Gastrocnemius medialis (tissue), 4 donors: ENCODE results near the gene IGSF21.

Source experiments
- CTCF ChIP-seq, 5 experiments: fragments of 450-650 bp in 3 of 5; fragments of 200-600 bp in 2 of 5; sonication (generic) in 2 of 5; IDR thresholded peaks in 4 of 5; conservative IDR thresholded peaks in 1 of 5; 1 replicate in 4 of 5; 2 replicates in 1 of 5; pipeline ENCODE4 v1.5.1; 2016 to 2019; ENCODE audit warnings: antibody characterized with exemption in 5 of 5, mild to moderate bottlenecking in 3 of 5, moderate library complexity in 3 of 5
- POLR2A ChIP-seq, 2 donors: fragments of 450-650 bp; IDR thresholded peaks; one replicate each; pipeline ENCODE4 v1.6.1; 2017; ENCODE audit warnings: antibody characterized with exemption in 2 of 2, mild to moderate bottlenecking in 2 of 2, moderate library complexity in 2 of 2

GRCh38 chr1:18118078-18118477 is 10.5 kb downstream of the IGSF21 start:
- TF ChIP-seq CTCF (IDR thresholded peaks at IDR 0.05 in 4 of 5, conservative IDR thresholded peaks at IDR 0.05 in 1 of 5) = no peak
- no peak for TF ChIP-seq POLR2A (IDR thresholded peaks at IDR 0.05)
